Immature natural killer cell (primary cell): ENCODE measurements around the gene ADH1B. TPM values are rescaled to one million over a fixed set of nuclear protein-coding genes. Genes with fewer than 3 reads are reported as not detected.
"Not testable (repeated sequence)": the region's sequence is repeated elsewhere in the genome, so short reads cannot be mapped to it uniquely, and the experiment has no call there.

ENCODE experiments used
- DNase-seq, 3 donors: peaks; one replicate each; pipeline ENCODE4 v3.0.0; 2022; ENCODE audit warnings: mixed read lengths in 1 of 3
- H3K27ac Mint-ChIP-seq, 6 donors: one replicate each; pipeline ENCODE4 v1.8.0; 2020; ENCODE audit warnings: mixed read lengths in 6 of 6, mild to moderate bottlenecking in 5 of 6, inconsistent platforms in 4 of 6, moderate library complexity in 3 of 6
- H3K27me3 Mint-ChIP-seq, 3 donors: one replicate each; pipeline ENCODE4 v1.8.0; 2020 to 2021; ENCODE audit warnings: low read depth in 3 of 3, mild to moderate bottlenecking in 3 of 3, mixed read lengths in 3 of 3, moderate library complexity in 3 of 3, inconsistent platforms in 1 of 3
- H3K36me3 Mint-ChIP-seq, 3 donors: one replicate each; pipeline ENCODE4 v1.8.0; 2020; ENCODE audit warnings: mixed read lengths in 3 of 3, inconsistent platforms in 2 of 3, mild to moderate bottlenecking in 2 of 3
- H3K4me1 Mint-ChIP-seq, 2 donors: one replicate each; pipeline ENCODE4 v1.8.0; 2020; ENCODE audit warnings: inconsistent platforms in 2 of 2, mild to moderate bottlenecking in 2 of 2, mixed read lengths in 2 of 2, moderate library complexity in 1 of 2
- H3K4me3 Mint-ChIP-seq, 5 donors: one replicate each; pipeline ENCODE4 v1.8.0; 2020; ENCODE audit warnings: mild to moderate bottlenecking in 5 of 5, mixed read lengths in 5 of 5, inconsistent platforms in 3 of 5, moderate library complexity in 3 of 5
- H3K9me3 Mint-ChIP-seq, 6 donors: one replicate each; pipeline ENCODE4 v1.8.0; 2020; ENCODE audit warnings: mild to moderate bottlenecking in 6 of 6, mixed read lengths in 6 of 6, inconsistent platforms in 4 of 6, moderate library complexity in 3 of 6
- polyA plus RNA-seq, 3 donors: library from polyadenylated mRNA; unstranded; fragments of 300-500 nt; fragmentation: Illumina TruSeq; gene quantifications; one replicate each; pipeline ENCODE4 v1.2.3, GENCODE V29; 2021

The ADH1B gene
- not detected for polyA plus RNA-seq

- no peaks in the 10 kb centered on the region for H3K36me3 Mint-ChIP-seq
- H3K4me3 Mint-ChIP-seq, result no peak within 1 kb of the TSS
- H3K27ac Mint-ChIP-seq, result no peak within 1 kb of the TSS
- peaks cover 0 to 2% (median 0%) of the 10 kb centered on the region in 6 donors for H3K9me3 Mint-ChIP-seq
- H3K27me3 Mint-ChIP-seq, result peaks cover 2 to 3% (median 3%) of the 10 kb centered on the region in 3 donors
- no peak for DNase-seq
- no peaks in the 10 kb centered on the region for H3K4me1 Mint-ChIP-seq
Measured at GRCh38 chr4:99321241-99322191, at the start of gene ADH1B. Gene ADH1B, minus strand, starts transcription at chr4:99321401. Its CDS starts 70 bp downstream, at chr4:99321331.

DNA sequence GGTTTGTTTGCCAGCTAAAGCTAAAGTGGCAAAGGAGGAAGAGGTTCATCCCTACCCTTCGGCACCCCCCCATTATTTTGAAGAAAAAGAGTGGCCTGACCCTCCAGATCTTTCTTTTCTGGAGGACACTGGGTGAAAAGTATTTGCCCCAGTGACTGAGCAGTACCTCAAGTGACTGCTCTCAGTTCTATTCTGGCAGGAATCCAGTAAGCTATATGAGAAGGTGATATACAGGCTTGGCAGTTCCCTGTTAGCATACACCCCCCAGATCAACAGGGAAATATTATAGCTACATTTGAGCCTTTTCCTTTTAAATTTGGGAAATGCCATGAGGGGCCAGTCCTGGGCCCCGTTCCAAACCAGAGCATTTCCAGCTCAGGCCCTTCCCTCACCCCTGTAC, 46.6 kb upstream of the ADH1B start:
- not testable (repeated sequence) for H3K4me1 Mint-ChIP-seq, H3K4me3 Mint-ChIP-seq, H3K27me3 Mint-ChIP-seq, DNase-seq, H3K27ac Mint-ChIP-seq, H3K36me3 Mint-ChIP-seq
- peaks cover 1 to 12% (median 5%) of the 10 kb centered on the region in 6 donors for H3K9me3 Mint-ChIP-seq

GRCh38 chr4:99366491-99366890, 45.3 kb upstream of the ADH1B start:
- H3K27me3 Mint-ChIP-seq, result peaks cover 0 to 7% (median 0%) of the 10 kb centered on the region in 3 donors
- DNase-seq, result no peak
- H3K27ac Mint-ChIP-seq, result no peak overlapping the region
- no peaks in the 10 kb centered on the region for H3K4me1 Mint-ChIP-seq
- no peaks in the 10 kb centered on the region for H3K36me3 Mint-ChIP-seq
- H3K9me3 Mint-ChIP-seq, result peaks cover 0 to 7% (median 3%) of the 10 kb centered on the region in 6 donors
- H3K4me3 Mint-ChIP-seq, result no peak overlapping the region

- Mint-ChIP-seq H3K27ac (no peak overlapping the region), H3K27me3 (peaks cover 0 to 4% (median 2%) of the 10 kb centered on the region in 3 donors), H3K4me3 (no peak overlapping the region), H3K9me3 (peaks cover 0 to 4% (median 0%) of the 10 kb centered on the region in 6 donors), H3K4me1 (peaks cover under 1 to 2% of the 10 kb centered on the region in 2 donors), H3K36me3 (no peaks in the 10 kb centered on the region)
- DNase-seq, result no peak
Measured at GRCh38 chr4:99362768-99363167, 41.6 kb upstream of the ADH1B start.

DNA sequence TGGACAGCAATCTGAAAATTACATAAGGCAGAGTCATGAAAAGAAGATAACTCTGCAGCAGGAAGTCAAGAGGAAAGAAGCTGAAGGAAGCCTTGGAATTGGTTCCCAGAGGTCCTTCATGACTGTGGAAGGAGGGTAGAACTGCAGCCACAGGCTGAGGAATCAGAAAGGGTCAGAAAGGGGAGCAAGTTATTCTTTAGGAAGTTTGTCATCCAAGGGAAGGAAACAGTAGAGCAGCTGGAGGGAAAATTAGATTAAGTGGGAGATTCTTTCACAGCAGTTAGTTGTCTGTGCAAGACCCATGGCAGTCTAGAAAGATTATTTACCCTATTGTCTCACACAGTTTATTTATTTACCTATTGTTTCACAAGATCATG, 40.7 kb upstream of the ADH1B start:
- Mint-ChIP-seq H3K4me3 (no peak overlapping the region), H3K27me3 (peaks cover 0 to 4% (median 2%) of the 10 kb centered on the region in 3 donors), H3K4me1 (peaks cover 4 to 10% of the 10 kb centered on the region in 2 donors), H3K27ac (no peak overlapping the region), H3K36me3 (no peaks in the 10 kb centered on the region), H3K9me3 (peaks cover 0 to 4% (median 0%) of the 10 kb centered on the region in 6 donors)
- DNase-seq, result no peak

- H3K9me3 Mint-ChIP-seq, result peaks cover 0 to 4% (median 0%) of the 10 kb centered on the region in 6 donors
- H3K4me1 Mint-ChIP-seq, result peaks cover 9 to 15% of the 10 kb centered on the region in 2 donors
- H3K27ac Mint-ChIP-seq, result no peak overlapping the region
- H3K4me3 Mint-ChIP-seq, result no peak overlapping the region
- H3K36me3 Mint-ChIP-seq, result no peaks in the 10 kb centered on the region
- H3K27me3 Mint-ChIP-seq, result peaks cover 0 to 4% (median 2%) of the 10 kb centered on the region in 3 donors
- no peak for DNase-seq
Measured at GRCh38 chr4:99361268-99361898, 40.2 kb upstream of the ADH1B start.

GRCh38 chr4:99359480-99360204, 38.4 kb upstream of the ADH1B start:
- peaks cover 0 to 2% (median 2%) of the 10 kb centered on the region in 3 donors for H3K27me3 Mint-ChIP-seq
- H3K4me1 Mint-ChIP-seq, result peaks cover 19 to 27% of the 10 kb centered on the region in 2 donors
- no peak overlapping the region for H3K27ac Mint-ChIP-seq
- H3K4me3 Mint-ChIP-seq, result no peak overlapping the region
- DNase-seq, result no peak
- H3K9me3 Mint-ChIP-seq, result peaks cover 0 to 10% (median 3%) of the 10 kb centered on the region in 6 donors
- H3K36me3 Mint-ChIP-seq, result no peaks in the 10 kb centered on the region

GRCh38 chr4:99357948-99358347, 36.7 kb upstream of the ADH1B start:
- H3K9me3 Mint-ChIP-seq, result peaks cover 0 to 10% (median 4%) of the 10 kb centered on the region in 6 donors
- no peak overlapping the region for H3K27ac Mint-ChIP-seq
- H3K4me1 Mint-ChIP-seq, result peaks cover 22 to 27% of the 10 kb centered on the region in 2 donors
- no peak overlapping the region for H3K4me3 Mint-ChIP-seq
- no peaks in the 10 kb centered on the region for H3K36me3 Mint-ChIP-seq
- H3K27me3 Mint-ChIP-seq, result peaks cover 0 to 4% (median 2%) of the 10 kb centered on the region in 3 donors
- no peak for DNase-seq

DNA sequence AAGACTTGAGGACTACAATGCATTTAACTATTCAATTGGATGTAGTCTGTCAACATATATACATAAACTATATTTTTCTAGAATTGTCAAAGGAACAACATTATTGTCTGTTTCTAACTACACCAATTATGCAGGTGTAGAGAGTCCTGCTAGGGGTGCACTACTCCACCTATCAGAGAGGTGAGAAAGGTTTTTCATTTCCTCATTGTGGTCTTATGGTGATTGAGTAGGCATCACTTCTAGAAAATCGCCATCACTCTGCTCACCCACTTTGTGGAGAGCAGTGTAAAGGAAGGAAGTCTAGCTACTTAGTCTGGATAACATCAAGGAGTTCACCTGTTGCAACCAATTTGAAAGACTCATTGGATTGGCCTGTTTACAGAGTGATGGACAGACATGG, 35.8 kb upstream of the ADH1B start:
- DNase-seq, result no peak
- Mint-ChIP-seq H3K4me1 (peaks cover 23 to 27% of the 10 kb centered on the region in 2 donors), H3K27ac (no peak overlapping the region), H3K27me3 (peaks cover 0 to 4% (median 2%) of the 10 kb centered on the region in 3 donors), H3K9me3 (peaks cover 0 to 10% (median 4%) of the 10 kb centered on the region in 6 donors), H3K4me3 (peak overlapping the region in 1 of 5 donors; percentile 41), H3K36me3 (no peaks in the 10 kb centered on the region)

GRCh38 chr4:99356149-99356548, 34.9 kb upstream of the ADH1B start:
- Mint-ChIP-seq H3K4me3 (peak overlapping the region; percentile 41 to 75 (median 62)), H3K4me1 (peaks cover 23 to 27% of the 10 kb centered on the region in 2 donors), H3K27ac (peak overlapping the region; percentile 13 to 84 (median 66))
- H3K27me3 Mint-ChIP-seq, H3K36me3 Mint-ChIP-seq, H3K9me3 Mint-ChIP-seq: not testable (repeated sequence)
- peak; percentile 34 to 45 (median 43) for DNase-seq

- DNase-seq, result no peak
- Mint-ChIP-seq H3K27me3 (peaks cover 0 to 5% (median 0%) of the 10 kb centered on the region in 3 donors), H3K27ac (peak within 1 kb of the TSS in 1 of 6 donors; percentile 16), H3K4me1 (peaks cover 23 to 27% of the 10 kb centered on the region in 2 donors), H3K36me3 (no peaks in the 10 kb centered on the region), H3K4me3 (no peak within 1 kb of the TSS), H3K9me3 (peaks cover 0 to 14% (median 4%) of the 10 kb centered on the region in 6 donors)
Measured at GRCh38 chr4:99352602-99353537, 31.7 kb upstream of the ADH1B start, which contains the start of gene ADH1C. Gene ADH1C, minus strand, starts transcription at chr4:99352746. Its CDS starts 71 bp downstream, at chr4:99352675.

GRCh38 chr4:99351487-99351886, 30.3 kb upstream of the ADH1B start:
- peaks cover 13 to 16% of the 10 kb centered on the region in 2 donors for H3K4me1 Mint-ChIP-seq
- H3K4me3 Mint-ChIP-seq, result no peak overlapping the region
- H3K27ac Mint-ChIP-seq, result no peak overlapping the region
- peaks cover 0 to 5% (median 0%) of the 10 kb centered on the region in 3 donors for H3K27me3 Mint-ChIP-seq
- peaks cover 0 to 14% (median 4%) of the 10 kb centered on the region in 6 donors for H3K9me3 Mint-ChIP-seq
- no peak for DNase-seq
- no peaks in the 10 kb centered on the region for H3K36me3 Mint-ChIP-seq
